ENCODE measurements around the gene UNKL. TPM values are rescaled to one million over a fixed set of nuclear protein-coding genes. Genes with fewer than 3 reads are reported as not detected.

Gene UNKL
- total RNA-seq, 1 donor from 2014 or later: 13.4 TPM

DNA sequence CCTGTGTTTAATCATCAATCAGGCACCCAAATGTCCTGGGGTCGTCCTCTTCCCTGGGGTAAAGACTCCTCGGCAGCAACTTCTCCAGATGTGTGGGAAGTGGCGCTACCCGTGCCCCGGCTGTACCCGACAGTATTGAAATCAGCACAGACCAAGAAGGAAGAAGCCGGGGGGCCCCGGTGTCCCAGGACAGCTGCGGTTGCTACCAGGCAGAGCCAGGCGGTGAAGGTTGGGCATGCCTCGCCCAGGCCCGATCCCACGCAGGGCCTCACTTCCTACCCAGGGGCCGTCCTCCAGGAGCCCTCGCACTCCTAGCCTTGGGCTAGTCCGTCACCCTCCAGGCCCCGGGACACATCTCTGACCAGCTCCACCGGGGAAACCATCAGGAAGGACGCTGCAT, 38.8 kb upstream of the UNKL start:
- intact Hi-C loops (cut with micrococcal nuclease): no loop called here
- Histone ChIP-seq H3K27me3 (ENCODE audit: low read depth) (no peaks in the 10 kb centered on the region), H3K4me1 (no peaks in the 10 kb centered on the region), H3K9me3 (replicated peaks) (no peaks in the 10 kb centered on the region), H3K27ac (replicated peaks) (no peak overlapping the region), H3K36me3 (peaks cover 98% of the 10 kb centered on the region), H3K4me3 (no peak overlapping the region)
- no peak for DNase-seq
- TF ChIP-seq CTCF (IDR thresholded peaks at IDR 0.05; ENCODE audit: borderline replicate concordance): no peak

DNA sequence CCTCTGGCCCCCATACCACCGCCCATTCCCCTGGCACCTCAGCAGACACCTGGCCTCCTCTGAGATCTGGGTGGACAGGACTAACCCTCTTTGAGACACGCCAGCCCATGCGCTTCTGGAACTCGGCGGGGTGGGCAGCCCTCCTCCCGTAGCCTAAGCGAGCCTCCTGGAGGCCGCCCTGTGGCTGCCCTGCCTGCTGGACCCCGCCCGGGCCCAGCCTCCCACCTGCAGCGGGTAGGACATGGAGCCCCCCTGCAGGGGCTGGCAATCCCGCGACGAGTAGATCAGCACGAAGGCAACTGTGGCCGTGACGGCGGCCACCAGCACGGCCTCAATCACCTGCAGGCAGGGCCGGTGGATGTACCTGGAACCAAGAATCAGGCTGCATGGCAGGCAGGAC, 38.0 kb upstream of the UNKL start:
- DNase-seq: no peak

GRCh38 chr16:1451702-1452392, 37.3 kb upstream of the UNKL start:
- no peaks in the 10 kb centered on the region for H3K27me3 ChIP-seq (ENCODE audit: low read depth)
- peaks cover 98% of the 10 kb centered on the region for H3K36me3 ChIP-seq
- intact Hi-C loops (cut with micrococcal nuclease): no loop called here
- no peak overlapping the region for H3K27ac ChIP-seq (replicated peaks)
- no peak overlapping the region for H3K4me3 ChIP-seq
- no peaks in the 10 kb centered on the region for H3K4me1 ChIP-seq
- no peaks in the 10 kb centered on the region for H3K9me3 ChIP-seq (replicated peaks)
- TF ChIP-seq CTCF (IDR thresholded peaks at IDR 0.05; ENCODE audit: borderline replicate concordance): no peak
- no peak for DNase-seq

More for the DNA sequence above, 38.0 kb upstream of the UNKL start:
- no peak for TF ChIP-seq CTCF (IDR thresholded peaks at IDR 0.05; ENCODE audit: borderline replicate concordance)
- Histone ChIP-seq H3K4me3 (no peak overlapping the region), H3K4me1 (no peaks in the 10 kb centered on the region), H3K27me3 (ENCODE audit: low read depth) (no peaks in the 10 kb centered on the region), H3K27ac (replicated peaks) (no peak overlapping the region), H3K36me3 (peaks cover 98% of the 10 kb centered on the region), H3K9me3 (replicated peaks) (no peaks in the 10 kb centered on the region)
- intact Hi-C loops (cut with micrococcal nuclease): no loop called here

DNA sequence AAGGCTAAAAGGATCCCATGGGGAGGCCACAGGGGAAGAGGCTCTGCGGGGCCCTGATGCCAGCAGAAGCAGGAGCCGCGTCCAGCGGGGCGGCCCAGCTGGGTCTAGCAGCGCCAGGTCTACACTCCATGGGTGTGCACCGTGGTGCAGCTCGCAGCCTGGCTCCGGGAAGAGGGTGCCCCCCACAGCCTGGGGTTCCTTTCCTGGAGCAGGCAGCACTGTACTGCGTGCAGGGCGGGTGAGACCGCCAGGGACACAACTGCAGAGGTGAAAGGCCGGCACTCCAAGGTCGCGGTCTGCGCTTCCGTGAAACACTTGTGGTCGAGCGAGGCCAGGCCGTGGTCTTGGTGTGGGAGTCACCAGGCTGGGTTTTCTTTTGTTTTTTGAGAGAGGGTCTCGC, 36.3 kb upstream of the UNKL start:
- H3K4me3 ChIP-seq: no peak overlapping the region
- H3K27ac ChIP-seq (replicated peaks): no peak overlapping the region
- intact Hi-C loops (cut with micrococcal nuclease): no loop called here
- H3K4me1 ChIP-seq: no peaks in the 10 kb centered on the region
- H3K36me3 ChIP-seq: peaks cover 100% of the 10 kb centered on the region
- no peak for TF ChIP-seq CTCF (IDR thresholded peaks at IDR 0.05; ENCODE audit: borderline replicate concordance)
- no peak for DNase-seq
- no peaks in the 10 kb centered on the region for H3K27me3 ChIP-seq (ENCODE audit: low read depth)
- H3K9me3 ChIP-seq (replicated peaks): no peaks in the 10 kb centered on the region

DNA sequence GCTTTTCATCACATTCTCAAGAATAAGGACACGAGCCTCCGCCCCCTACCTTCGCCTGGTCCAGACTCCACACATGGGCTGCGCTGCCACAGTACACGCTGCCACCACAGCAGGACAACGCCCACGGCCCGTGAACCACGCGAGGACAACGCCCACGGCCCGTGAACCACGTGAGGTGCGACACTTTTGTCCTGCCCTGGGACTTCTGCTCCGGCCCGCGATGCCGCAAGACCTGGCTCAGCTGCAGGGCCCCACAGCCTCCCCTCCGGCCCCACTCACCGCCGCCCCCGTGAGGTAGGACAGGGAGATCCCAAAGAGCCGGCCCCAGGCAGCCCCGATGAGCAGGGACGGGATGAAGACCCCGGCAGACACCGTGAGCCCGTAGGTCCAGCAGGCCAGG, 35.7 kb upstream of the UNKL start:
- intact Hi-C loops (cut with micrococcal nuclease): no loop called here
- Histone ChIP-seq H3K4me1 (no peaks in the 10 kb centered on the region), H3K36me3 (peaks cover 100% of the 10 kb centered on the region), H3K27me3 (ENCODE audit: low read depth) (no peaks in the 10 kb centered on the region), H3K9me3 (replicated peaks) (no peaks in the 10 kb centered on the region), H3K4me3 (no peak overlapping the region), H3K27ac (replicated peaks) (no peak overlapping the region)
- no peak for TF ChIP-seq CTCF (IDR thresholded peaks at IDR 0.05; ENCODE audit: borderline replicate concordance)
- no peak for DNase-seq

Measured in left ventricle myocardium inferior (tissue), 1 donor.